Stimulated activated naive CD4-positive, alpha-beta T cell (primary cell): ENCODE data around the gene CD180.

Source experiments
- DNase-seq, 6 experiments: peaks; one replicate each; lab custom pipeline; 2025; lab: John Stamatoyannopoulos, UW

CD180 gene

GRCh38 chr5:67211926-67212325 is 15.3 kb upstream of the CD180 start:
- no peak for DNase-seq

DNA sequence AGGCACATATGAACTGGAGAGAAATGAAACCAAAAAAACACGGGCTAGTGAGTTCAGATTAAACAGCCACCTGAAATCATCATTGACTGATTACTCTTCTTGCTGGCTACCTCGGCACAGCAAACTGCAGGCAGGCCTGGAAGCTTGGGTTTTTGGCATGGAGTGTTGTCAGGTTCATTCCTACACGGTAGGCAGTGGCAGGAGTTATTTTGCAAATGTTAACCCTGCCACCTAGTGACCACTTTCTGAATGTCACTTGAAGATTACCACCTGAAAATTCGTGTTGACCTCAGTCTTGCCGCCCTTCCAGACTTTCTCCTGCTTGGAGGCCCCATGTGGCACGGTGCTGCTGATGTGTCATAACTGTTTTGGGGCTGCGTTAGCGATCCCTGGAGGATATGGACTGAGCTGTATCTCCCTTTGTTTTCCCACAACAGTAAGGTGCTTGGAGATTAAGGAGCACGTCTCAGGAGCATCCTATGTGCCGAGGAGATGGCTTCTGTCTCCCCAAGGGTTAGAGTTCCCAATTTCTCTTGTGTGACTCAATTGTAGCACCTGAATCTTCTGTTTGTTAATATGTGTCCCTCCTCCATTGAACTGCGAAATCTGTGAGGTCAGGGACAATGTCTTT is 12.7 kb upstream of the CD180 start:
- peak; percentile 33 to 79 (median 44) for DNase-seq

- no peak for DNase-seq
Observed at GRCh38 chr5:67208403-67208802, 11.8 kb upstream of the CD180 start.

DNA sequence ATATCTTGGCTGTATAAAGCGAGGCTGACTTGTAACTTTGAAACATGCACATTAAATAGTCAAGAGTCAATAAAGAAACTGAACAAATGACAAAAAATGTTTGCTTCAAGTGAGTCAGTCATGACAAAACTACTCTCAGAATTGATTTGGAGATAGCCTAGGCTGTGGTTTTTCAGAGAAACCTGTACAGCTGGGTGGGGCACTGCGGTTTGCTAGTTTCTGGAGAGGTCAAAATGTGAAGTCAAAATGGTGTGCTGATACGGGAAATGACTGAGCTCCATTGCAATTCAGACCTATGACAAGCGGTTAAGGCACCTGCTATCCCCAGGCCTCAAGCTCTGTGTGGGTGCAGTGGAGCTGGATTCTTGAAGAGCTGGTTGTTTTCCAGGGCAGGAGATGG is 10.3 kb upstream of the CD180 start:
- DNase-seq = peak; percentile 62 to 92 (median 80)

DNA sequence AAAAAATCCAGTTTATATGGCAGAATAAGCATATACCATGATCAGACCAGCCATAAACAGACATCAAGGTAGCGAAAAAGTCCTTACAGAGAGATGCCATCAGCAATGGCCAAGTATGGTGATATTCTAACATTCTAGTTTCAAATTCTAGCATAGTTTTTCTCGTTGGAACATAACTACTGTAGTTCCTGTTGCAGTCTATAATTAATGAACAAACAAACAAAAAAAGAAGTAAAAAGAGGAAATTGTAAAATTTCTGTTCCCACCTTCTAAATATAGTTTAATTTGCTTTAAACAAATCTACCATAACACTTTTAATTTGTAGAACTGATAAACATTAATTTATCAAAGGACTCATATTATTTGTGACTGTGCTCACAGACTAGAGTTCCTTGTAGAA is 9.9 kb upstream of the CD180 start:
- DNase-seq = no peak

- no peak for DNase-seq
Observed at GRCh38 chr5:67205981-67206380, 9.4 kb upstream of the CD180 start.

DNA sequence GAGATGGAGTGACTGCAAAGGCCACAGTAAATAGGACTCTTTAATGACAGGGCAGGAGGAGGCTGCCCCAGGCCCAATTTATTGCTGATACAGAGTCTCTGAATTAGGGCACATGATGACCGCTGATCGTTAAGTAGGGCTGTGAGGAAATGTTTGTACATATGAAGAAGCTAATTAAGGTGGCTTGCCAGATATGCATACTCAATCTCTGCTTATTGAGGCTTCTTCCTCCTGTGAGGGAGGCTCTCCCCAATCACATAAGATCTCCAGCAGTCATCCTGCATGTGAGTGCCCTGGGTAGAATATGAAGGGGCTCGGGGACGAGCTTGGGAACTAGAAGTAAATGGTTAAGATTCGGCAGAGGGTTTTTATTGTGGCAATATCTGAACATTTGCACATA is 8.2 kb upstream of the CD180 start:
- DNase-seq = no peak

DNA sequence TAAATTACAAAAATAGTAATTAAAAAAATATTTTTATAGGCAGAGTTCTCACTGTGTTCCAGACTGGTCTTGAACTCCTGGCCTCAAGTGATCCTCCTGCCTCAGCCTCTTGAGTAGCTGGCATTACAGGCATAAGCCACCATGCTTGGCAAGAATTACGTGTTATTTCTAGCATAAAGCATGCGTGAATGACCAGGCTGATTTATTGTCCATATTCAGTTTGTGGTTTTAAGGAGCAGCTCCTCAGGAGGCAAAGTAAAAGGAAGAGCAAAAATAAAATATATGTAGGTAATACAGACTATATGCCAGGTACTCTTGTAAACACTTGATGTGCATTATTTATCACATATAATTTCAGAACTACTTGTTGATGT is 7.1 kb upstream of the CD180 start:
- DNase-seq = no peak

DNA sequence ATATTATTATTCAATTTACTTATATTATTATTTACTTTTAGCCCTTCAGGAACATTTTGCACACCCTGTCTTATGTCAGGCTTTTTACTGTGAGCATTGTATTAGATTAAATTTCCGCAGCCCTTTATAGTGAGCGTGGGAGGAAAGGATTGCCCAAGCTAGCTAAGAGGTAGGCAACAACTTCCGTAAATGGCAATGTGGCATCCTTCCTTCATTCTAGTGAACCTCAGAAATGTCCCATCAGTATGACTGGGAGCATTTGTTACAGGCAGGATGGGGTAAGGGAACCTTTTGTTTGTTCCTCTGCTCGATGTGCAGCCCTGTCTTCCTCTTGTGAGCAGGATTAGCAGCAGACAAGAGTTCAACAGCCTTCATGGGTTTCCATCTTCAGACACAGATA is 6.2 kb upstream of the CD180 start:
- DNase-seq = peak in 2 of 6 experiments; percentile 12 to 14

GRCh38 chr5:67201897-67202549 is 5.4 kb upstream of the CD180 start:
- DNase-seq = no peak

GRCh38 chr5:67200809-67201562 is 4.4 kb upstream of the CD180 start:
- DNase-seq = no peak

DNA sequence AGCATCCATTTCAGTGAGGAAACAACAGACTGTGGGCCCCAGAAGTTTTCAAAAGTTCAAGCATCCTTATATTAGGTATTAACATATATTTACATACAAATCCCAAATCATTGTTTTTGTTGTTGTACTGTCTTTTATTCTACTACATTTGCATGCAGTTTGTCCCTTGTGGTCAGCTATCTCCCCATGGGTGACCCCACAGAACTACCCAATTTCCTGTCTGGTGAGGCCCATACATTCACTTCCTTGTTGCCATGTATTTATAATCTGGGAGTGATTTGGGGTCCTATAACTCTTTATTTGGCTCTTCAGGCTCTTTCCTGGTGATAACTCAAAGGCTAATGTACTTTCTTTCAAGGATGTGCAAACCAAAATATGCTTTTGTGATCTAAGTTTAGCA is 3.3 kb upstream of the CD180 start:
- DNase-seq = no peak

DNA sequence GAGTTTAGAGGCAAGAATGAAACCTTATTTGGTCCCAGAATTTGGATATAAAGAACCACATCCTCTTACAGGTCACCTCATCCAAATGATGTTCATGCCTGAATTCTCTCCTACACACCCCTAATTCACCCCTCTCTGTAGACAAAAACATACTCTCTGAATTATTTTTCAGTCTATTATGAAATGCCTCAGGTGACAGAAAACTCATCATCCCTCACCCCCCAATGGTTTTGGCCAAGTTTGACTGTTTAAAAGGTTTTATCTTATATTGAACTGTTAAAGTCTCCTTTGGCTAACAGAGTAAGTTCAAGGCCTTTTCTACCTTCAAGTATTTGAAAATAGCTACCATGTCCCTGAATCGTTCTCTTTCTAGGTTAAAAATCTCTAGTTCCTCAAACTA is 2.3 kb upstream of the CD180 start:
- DNase-seq = no peak

GRCh38 chr5:67197536-67197935 is 937 bp upstream of the CD180 start:
- DNase-seq = no peak

DNA sequence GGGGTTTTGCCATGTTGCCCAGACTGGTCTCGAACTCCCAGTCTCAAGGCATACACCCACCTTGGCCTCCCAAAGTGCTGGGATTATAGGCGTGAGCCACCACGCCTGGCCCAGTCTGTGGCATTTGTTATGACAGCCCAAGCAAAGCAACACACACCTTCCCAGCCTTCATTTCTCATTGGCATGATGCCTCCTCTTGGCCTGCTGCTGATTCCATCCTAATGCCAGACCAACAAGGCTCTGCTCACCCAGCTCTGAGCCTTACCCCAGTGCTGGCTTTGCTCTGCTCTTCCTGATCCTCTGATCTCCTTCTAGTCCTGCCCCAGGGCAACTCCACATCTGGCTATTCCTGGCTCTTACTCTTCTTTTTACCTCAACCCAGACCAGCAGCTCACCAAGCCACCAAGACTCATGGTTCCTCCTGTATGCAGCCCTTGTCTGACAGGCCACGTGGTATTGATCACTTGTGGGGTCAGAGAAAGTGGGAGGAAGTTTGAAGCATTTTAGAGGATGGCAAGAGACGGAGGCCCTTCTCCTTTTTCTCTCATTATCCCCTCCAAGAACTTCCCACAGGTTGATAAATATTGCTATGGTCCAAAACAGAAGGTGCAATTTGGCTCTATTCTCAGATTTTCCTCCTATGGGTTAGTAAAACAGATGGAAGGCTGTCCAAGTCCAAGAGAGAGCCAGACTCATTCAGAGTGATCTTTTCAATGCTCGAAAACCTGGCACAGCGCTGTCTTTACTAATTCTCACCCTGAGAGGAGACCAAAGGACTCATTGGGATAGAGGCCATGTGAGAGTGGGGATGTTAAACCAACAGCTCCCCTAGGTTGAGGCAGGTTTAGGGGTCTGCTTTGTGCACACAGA is 958 bp downstream of the CD180 start:
- DNase-seq = no peak

GRCh38 chr5:67194166-67194565 is 2.4 kb downstream of the CD180 start:
- DNase-seq = no peak

GRCh38 chr5:67193439-67193807 is 3.2 kb downstream of the CD180 start:
- DNase-seq = no peak

GRCh38 chr5:67192719-67193438 is 3.7 kb downstream of the CD180 start:
- DNase-seq = no peak

GRCh38 chr5:67190861-67191260 is 5.7 kb downstream of the CD180 start:
- DNase-seq = no peak

GRCh38 chr5:67190410-67190809 is 6.2 kb downstream of the CD180 start:
- DNase-seq = no peak

- DNase-seq = no peak
Observed at GRCh38 chr5:67189931-67190330, 6.7 kb downstream of the CD180 start.

DNA sequence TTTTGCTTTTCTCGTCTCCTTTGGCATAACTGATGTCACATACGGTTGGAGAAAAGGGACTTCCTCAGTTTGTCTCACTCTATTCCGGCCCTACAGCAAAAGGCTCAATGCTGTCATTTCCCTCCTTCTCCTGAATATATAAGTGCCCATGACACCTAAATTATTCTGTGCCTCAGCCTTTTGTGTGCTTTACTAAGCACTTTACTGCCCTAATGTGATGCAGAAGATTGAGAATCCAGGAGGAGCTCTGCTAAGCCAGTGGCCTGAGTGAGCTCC is 7.6 kb downstream of the CD180 start:
- DNase-seq = no peak
